Globus pallidus (tissue), 1 donor: ENCODE data around the gene RPL23.

Experiments used
- DNase-seq: peaks from one replicate; pipeline ENCODE4 v3.0.0-alpha.2; 2015; ENCODE audit warnings: low spot score

Gene RPL23

GRCh38 chr17:38883592-38884526 is 30.3 kb upstream of the RPL23 start:
- DNase-seq = no peak

- DNase-seq = no peak
These were observed 29.3 kb upstream of the RPL23 start for GRCh38 chr17:38882870-38883269.

- DNase-seq = no peak
These were observed 28.2 kb upstream of the RPL23 start for GRCh38 chr17:38881600-38882191.

GRCh38 chr17:38879878-38880665 is 26.6 kb upstream of the RPL23 start:
- no peak for DNase-seq

- no peak for DNase-seq
These were observed 23.8 kb upstream of the RPL23 start for GRCh38 chr17:38877130-38877851.

GRCh38 chr17:38875477-38876075 is 22.1 kb upstream of the RPL23 start:
- no peak for DNase-seq

- no peak for DNase-seq
These were observed 21.2 kb upstream of the RPL23 start for GRCh38 chr17:38874505-38875400.

- DNase-seq = no peak
These were observed 20.3 kb upstream of the RPL23 start for GRCh38 chr17:38873640-38874380.

GRCh38 chr17:38872671-38873385 is 19.3 kb upstream of the RPL23 start:
- no peak for DNase-seq

- no peak for DNase-seq
These were observed 18.5 kb upstream of the RPL23 start for GRCh38 chr17:38872027-38872511.

GRCh38 chr17:38871247-38872015 is 17.9 kb upstream of the RPL23 start:
- DNase-seq = no peak

- DNase-seq = peak; percentile 65
These were observed 17.0 kb upstream of the RPL23 start for GRCh38 chr17:38870259-38871165.

- DNase-seq = peak; percentile 85
These were observed 16.2 kb upstream of the RPL23 start, which contains the start of gene LASP1 for GRCh38 chr17:38869526-38870258. Gene LASP1 (plus strand): TSS chr17:38870058. CDS start chr17:38870190, 132 bp downstream.

GRCh38 chr17:38868817-38869525 is 15.4 kb upstream of the RPL23 start:
- DNase-seq = peak; percentile 89
